Measurements from ENCODE around the gene DYSF. TPM values are rescaled to one million over a fixed set of nuclear protein-coding genes. Genes with fewer than 3 reads are reported as not detected.

DYSF gene
- total RNA-seq, 1 donor = 3.5 TPM

DNA sequence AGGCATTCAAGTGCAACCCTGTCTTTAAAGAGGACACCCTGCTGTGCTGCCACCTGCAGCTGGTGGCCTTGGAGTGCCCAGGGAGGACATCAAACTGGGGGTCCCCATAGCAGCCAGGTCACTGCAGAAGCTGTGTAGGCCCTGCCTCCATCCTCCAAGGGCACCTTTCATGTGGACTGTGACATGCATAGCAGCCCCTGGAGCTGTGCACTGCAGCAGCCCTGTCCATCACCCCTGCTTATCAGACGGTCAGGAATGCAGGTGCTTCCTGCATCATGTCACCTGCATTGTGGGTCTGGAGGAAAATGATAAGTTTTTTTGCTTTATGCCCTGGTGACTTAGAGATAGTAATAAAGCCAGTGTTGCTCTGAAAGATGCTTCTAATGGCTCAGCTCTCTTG is 155.7 kb downstream of the DYSF start:
- no peak for TF ChIP-seq CTCF (IDR thresholded peaks at IDR 0.05; ENCODE audit: insufficient read depth, low read depth, low read length)

DNA sequence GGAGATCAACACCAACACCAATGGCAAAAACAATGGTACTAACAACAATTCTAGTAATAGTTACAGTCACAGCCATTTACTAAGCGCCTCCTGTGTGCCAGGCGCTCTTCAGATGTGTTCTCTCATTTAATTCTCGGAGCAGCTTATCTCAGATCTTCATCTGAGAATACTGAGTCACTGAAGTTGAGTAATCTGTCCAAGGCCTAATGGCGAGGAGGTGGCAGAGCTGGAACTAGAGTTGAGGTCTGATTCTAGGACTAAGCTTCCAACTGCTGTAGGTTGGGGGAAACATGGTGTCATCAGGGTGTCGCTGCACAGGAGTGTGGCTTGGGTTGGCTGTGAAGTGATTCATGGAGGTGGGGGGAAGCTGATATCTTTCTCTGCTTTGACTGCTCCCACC is 156.1 kb downstream of the DYSF start:
- no peak overlapping the region for H3K4me3 ChIP-seq (ENCODE audit: low read depth, low read length)
- TF ChIP-seq CTCF (IDR thresholded peaks at IDR 0.05; ENCODE audit: insufficient read depth, low read depth, low read length) = no peak
- peak; percentile 37 for DNase-seq (ENCODE audit: low read depth)

More for the DNA sequence above, 155.7 kb downstream of the DYSF start:
- DNase-seq (ENCODE audit: low read depth) = no peak
- H3K4me3 ChIP-seq (ENCODE audit: low read depth, low read length) = no peak overlapping the region

DNA sequence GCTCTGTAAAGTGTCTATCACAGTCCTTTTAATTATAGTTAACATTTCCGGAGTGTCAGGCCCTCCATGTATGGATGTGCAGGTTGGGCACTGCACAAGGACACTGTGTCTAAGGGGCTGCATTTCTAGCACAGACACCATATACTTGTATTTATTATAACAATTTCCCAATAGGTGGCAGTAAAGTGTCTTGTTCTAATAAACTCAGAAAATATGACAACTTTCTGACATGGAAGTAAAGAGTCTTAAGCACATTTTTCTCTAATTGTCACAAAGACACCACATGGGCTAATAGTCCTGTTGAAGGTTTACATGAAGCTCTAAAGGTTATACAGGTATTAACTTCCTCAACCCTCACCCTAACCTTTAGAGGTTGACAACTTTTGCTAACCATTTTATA is 156.6 kb downstream of the DYSF start:
- no peak overlapping the region for H3K4me3 ChIP-seq (ENCODE audit: low read depth, low read length)
- peak; percentile 38 for DNase-seq (ENCODE audit: low read depth)
- TF ChIP-seq CTCF (IDR thresholded peaks at IDR 0.05; ENCODE audit: insufficient read depth, low read depth, low read length) = peak; percentile 30

DNA sequence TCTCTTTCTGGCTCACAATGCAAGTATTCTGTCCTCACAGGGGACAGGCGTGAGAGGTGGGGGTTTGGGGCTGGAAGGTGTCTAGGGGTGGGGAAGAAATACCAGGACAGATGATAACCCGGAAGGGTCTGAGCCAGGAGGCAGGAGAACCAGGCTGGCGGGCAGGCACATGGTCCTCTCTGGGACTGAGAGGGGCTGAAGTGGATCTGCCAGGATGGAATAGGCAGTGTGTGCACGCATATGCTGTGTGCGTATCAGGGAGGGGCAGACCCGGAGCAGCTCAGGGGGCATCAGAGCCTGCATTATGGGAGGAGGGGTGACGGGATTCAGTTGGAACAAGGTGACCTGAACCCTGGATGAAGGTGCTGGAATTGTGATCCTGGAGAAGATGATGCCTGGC is 157.3 kb downstream of the DYSF start:
- no peak overlapping the region for H3K4me3 ChIP-seq (ENCODE audit: low read depth, low read length)
- no peak for DNase-seq (ENCODE audit: low read depth)
- TF ChIP-seq CTCF (IDR thresholded peaks at IDR 0.05; ENCODE audit: insufficient read depth, low read depth, low read length) = no peak

DNA sequence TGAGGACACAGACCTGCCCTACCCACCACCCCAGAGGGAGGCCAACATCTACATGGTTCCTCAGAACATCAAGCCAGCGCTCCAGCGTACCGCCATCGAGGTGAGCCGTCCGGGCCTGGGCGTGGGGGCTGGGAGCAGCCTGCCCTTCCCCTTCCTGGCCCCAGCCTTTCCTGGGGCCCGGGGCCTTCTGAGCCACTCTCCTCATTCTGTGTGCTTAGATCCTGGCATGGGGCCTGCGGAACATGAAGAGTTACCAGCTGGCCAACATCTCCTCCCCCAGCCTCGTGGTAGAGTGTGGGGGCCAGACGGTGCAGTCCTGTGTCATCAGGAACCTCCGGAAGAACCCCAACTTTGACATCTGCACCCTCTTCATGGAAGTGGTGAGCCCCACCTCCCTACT is 157.9 kb downstream of the DYSF start:
- H3K4me3 ChIP-seq (ENCODE audit: low read depth, low read length) = no peak overlapping the region
- DNase-seq (ENCODE audit: low read depth) = no peak
- TF ChIP-seq CTCF (IDR thresholded peaks at IDR 0.05; ENCODE audit: insufficient read depth, low read depth, low read length) = no peak

- no peak for TF ChIP-seq CTCF (IDR thresholded peaks at IDR 0.05; ENCODE audit: insufficient read depth, low read depth, low read length)
These were observed 158.6 kb downstream of the DYSF start for GRCh38 chr2:71611781-71612527.

More at GRCh38 chr2:71611781-71612527, 158.6 kb downstream of the DYSF start:
- DNase-seq (ENCODE audit: low read depth) = no peak
- H3K4me3 ChIP-seq (ENCODE audit: low read depth, low read length) = no peak overlapping the region
